Measurements from ENCODE around the gene KLF5.

The KLF5 gene

GRCh38 chr13:73060251-73061160, 1.7 kb downstream of the KLF5 start:
- no peak for DNase-seq

DNA sequence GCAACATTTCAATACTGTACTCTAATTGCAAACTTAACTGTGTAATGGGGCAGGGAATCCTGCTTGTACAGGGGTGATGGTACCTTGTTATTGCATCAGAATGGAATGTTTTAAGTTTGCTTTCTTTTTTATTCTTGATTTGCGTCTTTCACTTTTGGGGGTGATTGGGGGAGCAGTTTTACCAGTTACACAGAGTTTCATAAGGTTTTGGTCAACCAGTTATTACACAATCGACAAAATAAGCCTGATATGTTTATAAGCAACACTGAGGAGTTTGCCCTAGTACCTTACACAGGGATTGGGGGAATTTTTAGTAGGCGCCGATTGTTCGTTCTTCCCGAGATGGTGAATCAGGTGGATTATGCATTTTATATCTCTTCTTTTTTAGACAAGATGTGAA, 2.7 kb downstream of the KLF5 start:
- no peak for DNase-seq

GRCh38 chr13:73061876-73062275, 3.1 kb downstream of the KLF5 start:
- no peak for DNase-seq

DNA sequence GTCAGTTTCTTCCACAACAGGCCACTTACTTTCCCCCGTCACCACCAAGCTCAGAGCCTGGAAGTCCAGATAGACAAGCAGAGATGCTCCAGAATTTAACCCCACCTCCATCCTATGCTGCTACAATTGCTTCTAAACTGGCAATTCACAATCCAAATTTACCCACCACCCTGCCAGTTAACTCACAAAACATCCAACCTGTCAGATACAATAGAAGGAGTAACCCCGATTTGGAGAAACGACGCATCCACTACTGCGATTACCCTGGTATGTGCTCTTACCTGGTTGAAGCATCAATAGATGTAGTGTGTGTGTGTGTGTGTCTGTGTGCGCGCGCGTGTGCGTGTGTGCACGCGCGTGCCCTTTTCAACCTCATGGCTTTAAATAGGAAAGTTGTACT, 3.7 kb downstream of the KLF5 start:
- no peak for DNase-seq

DNA sequence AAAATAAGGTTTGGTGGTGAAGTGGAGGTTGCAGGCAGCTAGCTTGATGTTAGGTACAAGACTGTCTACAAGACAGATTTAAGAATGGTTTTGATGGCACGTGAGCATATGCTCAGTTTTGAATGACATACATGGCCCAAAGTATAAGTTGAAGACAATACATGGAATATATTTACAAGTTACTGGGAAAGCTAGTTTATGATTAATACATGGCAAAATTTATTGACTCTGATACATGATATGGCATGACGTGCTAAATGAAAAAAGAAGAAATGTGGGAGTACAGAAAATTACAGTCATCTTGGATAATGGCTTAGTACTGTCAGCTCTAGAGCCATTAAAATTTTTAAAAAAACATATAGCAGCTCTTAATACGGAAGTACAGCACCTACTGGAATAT, 4.4 kb downstream of the KLF5 start:
- no peak for DNase-seq

DNA sequence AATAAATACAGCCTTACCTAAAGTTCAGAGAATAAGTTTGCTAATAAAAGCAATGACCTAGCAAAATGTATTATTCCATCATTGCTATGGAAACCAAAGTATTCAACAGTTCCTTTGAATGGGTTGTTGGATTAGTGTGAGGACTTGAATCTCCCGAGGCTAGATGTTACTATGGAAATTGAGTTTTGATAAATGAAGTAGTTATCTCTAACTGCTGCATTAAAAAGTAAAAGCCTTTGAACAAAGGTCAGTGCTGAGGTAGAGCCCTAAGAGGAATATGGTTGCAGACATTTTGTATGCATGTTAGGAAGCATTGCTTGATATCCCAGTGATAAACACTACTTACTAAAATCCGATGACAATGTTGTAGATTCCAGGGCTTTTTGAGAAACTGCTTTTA, 6.2 kb downstream of the KLF5 start:
- DNase-seq = no peak

DNA sequence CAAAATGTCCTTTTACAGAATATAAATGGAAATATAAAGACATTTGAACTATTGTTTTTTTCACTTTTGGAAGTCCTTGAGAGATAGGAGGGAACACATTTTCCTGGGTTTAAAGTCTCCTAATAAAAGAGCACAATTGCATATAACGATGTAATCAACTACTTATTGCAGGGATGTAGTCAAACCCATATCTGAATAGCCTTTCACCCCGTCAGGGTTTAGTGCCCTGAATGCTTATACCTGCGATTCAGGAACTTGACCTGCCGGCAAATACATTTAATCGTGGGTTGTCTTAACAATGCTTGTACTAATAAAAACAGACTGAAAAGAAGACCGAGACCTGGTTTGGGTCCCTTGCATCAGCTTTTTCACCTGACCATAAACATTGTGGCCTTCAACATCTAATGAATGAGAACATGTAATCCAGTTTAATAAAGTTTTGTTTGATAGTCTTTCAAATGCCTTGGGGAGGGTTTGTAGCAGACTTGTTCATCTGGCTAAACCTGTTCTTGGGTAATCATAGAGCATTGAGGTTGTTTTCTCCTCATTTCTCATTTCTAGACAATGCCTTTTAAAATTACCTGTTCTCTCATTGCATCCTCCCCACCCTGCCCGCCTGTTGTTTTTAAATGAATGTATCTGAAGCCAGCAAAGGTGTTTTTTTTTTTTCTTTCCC, 7.0 kb downstream of the KLF5 start:
- no peak for DNase-seq

DNA sequence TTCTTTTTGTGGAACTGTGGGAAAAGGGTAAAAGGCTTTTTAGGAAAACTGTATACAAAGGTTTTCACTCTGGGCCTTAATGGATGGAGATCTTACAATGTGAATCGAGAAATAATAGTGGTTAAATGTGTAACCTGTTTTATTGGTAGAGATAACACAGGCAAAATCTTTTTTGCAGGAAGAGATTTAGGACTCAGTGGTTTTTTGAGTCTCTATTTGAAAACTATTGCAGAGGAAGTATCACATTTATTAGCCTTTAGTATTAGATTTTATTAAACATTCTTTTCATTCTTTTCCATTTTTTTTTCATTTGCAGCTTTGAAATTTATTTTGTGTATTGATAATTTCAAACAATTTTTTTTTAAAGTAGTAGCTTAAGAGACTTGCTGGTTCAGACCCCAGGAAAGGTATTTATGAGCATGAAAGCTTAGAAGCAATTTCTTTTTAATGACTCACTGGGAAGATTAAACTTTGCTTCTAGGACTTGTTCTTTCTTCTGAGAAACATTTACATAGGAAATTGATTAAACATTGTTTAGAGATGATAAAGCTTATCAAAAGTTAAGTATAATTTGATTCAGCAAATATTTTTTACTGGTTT, 10.5 kb downstream of the KLF5 start:
- DNase-seq = no peak

- DNase-seq = no peak
Measured at GRCh38 chr13:73070451-73071098, 11.8 kb downstream of the KLF5 start.

GRCh38 chr13:73072239-73072900, 13.6 kb downstream of the KLF5 start:
- DNase-seq = no peak

DNA sequence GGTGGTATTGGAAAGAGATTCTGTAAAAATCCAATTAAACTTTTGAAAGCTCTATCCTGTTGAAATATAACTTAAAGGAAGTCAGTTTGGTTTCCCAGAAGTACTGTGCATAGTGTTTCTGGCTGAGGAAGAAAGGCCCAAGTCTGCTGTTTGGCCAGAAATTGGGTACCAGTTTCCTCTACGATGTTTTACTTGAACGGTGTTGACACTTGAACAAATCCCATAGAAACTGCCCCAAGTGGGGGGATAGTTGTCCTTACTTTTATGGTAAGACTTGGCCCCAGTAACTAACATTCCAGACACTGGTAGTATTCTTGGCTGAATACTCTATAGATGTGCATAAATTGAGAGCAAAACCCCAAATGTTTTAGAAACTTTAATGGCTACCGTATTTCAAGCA, 14.2 kb downstream of the KLF5 start:
- DNase-seq = no peak

- no peak for DNase-seq
Measured at GRCh38 chr13:73074014-73074413, 15.2 kb downstream of the KLF5 start.

- no peak for DNase-seq
Measured at GRCh38 chr13:73074926-73075325, 16.1 kb downstream of the KLF5 start.

DNA sequence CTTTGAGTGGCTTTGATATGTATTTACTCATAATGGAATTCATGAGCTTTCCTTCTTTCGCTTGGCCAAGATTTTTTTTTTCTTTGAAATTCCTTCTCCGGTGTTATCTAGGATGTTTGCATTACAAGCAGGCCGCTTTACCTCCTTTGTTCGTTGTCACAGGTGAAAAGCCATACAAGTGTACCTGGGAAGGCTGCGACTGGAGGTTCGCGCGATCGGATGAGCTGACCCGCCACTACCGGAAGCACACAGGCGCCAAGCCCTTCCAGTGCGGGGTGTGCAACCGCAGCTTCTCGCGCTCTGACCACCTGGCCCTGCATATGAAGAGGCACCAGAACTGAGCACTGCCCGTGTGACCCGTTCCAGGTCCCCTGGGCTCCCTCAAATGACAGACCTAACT, 16.7 kb downstream of the KLF5 start:
- no peak for DNase-seq

GRCh38 chr13:73075954-73076353, 17.1 kb downstream of the KLF5 start:
- no peak for DNase-seq

DNA sequence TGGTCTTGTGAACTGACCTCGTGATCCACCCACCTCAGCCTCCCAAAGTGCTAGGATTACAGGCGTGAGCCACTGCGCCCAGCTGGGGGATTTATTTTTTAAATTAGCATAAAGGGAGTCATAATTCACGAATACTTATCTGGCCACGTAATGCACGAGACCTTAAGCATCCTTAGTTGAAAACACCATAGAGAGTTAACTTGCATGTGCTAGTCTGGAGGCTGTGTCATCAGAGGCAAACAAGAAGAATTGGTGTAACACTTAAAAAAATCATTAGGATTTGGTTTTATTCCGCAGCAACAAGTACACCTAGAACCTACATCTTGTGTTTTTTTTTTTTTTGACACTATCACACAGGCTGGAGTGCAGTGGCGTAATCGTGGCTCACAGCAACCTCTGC, 19.1 kb downstream of the KLF5 start:
- no peak for DNase-seq

DNA sequence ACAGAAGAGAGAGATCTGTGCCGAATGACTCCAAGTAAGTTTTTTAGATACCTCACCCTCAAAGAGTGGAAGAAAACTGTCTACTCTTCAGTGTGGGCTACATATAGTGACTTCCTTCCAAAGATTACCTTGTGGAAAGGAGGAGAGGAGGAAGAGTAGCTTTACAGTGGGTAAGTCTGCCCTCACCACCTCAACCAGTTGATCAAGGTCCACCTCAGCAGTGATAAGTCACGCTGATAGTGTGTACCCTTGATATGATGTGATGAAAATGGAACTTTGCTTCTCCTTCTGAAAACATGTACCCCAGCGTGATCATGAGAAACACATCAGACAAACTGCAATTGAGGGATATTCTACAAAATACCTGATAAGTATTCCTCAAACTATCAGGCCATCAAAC, 20.6 kb downstream of the KLF5 start:
- no peak for DNase-seq

DNA sequence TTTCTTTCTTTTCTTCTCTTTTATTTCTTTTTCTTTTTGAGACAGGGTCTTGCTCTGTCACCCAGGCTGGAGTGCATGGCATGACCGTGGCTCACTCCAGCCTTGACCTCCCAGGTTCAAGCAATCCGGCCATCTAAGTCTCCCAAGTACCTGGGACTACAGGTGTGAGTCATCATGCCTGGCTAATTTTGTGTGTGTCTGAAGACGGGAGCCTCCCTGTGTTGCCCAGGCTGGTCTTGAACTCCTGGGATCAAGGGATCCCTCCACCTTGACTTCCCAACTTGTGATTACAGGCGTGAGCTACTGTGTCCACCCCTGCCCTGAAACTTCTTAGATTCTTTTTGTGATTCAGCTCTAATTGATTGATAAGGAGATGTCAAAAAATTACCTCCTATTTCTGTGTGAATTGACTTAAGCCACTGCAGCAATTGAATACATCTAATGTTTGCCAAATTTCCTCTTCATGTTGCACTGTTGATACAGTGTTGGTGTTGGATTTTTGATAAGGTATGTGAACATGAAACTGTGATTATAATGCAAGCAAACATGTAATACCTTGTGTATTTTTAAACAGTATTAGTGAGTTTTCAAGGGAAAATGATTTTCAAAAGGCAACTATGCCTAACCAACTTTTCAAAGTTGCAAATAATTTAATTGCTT, 22.6 kb downstream of the KLF5 start:
- no peak for DNase-seq

DNA sequence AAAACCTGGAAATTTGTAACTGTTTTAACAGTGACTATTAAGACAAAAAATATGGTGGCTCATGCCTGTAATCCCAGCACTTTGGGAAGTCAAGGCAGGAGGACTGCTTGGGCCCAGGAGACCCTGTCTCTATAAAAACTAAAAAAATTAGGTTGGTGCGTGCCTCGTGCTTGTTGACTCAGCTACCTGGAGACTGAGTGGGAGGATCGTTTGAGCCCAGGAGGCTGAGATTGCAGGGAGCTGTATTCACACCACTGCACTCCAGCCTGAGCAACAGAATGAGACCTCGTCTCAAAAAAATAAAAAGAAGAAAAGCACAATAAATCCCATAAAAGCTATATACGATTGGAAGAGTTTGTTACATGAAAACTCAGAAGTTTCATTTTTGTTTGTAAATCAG, 23.7 kb downstream of the KLF5 start:
- no peak for DNase-seq

DNA sequence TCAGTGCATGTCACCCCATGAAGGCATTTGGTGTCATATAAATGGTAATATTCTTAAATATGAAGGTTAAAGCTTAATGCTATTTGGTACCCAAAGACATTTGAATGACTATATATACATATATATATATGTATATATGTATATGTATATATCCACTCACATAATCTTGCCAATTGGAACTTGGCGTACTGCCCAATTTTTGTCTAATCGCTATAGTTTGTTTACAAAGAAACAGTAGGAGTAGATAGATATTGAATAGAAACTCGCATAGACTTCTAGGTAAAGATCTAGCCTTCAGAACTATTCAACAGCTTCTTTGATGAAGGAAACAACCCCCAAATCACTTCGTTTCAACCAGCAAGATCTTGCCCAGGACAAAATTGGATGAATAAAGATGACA, 24.1 kb downstream of the KLF5 start:
- no peak for DNase-seq

DNA sequence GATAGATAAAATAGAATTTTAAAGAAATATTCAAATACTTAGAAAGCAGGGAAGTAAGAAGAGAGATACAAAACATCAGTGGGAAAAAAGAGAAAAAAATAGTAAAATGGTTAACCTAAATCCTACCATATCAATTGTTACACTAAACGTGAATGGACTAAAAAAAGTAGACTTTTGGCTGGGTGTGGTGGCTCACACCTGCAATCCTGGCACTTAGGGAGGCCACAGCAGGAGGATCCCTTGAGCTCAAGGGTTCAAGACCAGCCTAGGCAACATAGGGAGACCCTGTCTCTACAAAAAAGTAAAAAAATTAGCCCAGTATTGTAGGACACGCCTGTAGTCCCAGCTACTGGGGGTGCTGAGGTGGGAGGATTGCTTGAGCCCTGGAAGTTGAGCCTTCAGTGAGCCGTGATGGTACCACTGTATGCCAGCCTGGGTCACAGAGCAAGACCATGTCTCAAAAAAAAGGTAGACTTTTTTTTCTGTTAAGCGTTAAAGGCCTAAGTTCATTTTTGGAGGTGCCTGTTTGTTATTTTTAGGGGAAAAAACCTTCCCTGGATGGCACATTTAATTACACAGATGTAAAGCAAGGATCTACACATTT, 29.6 kb downstream of the KLF5 start:
- DNase-seq = no peak

GRCh38 chr13:73089213-73089612, 30.4 kb downstream of the KLF5 start:
- no peak for DNase-seq

Measured in SHP77 (cell line).